ENCODE data around the gene ARMH3. TPM values are rescaled to one million over a fixed set of nuclear protein-coding genes. Genes with fewer than 3 reads are reported as not detected.

Gene ARMH3
- total RNA-seq, 1 donor from 2014 or later, result 23.2 TPM

GRCh38 chr10:101837748-101838147 lies 218.2 kb downstream of the ARMH3 start:
- Mint-ChIP-seq H3K27me3 (peaks cover 2% of the 10 kb centered on the region), H3K27ac (no peak overlapping the region), H3K4me1 (peaks cover 52% of the 10 kb centered on the region), H3K4me3 (no peak overlapping the region), H3K9me3 (no peaks in the 10 kb centered on the region), H3K36me3 (ENCODE audit: low read depth) (peaks cover under 1% of the 10 kb centered on the region)
- DNase-seq, result no peak
- intact Hi-C loops (cut with micrococcal nuclease), result loop anchor here (2.0 kb wide), 1 partner anchor 19 kb away; the partner anchor contains the start of gene OGA

GRCh38 chr10:101835362-101835761 lies 220.6 kb downstream of the ARMH3 start:
- no peaks in the 10 kb centered on the region for H3K9me3 Mint-ChIP-seq
- H3K27ac Mint-ChIP-seq, result no peak overlapping the region
- H3K4me1 Mint-ChIP-seq, result peaks cover 51% of the 10 kb centered on the region
- H3K4me3 Mint-ChIP-seq, result no peak overlapping the region
- intact Hi-C loops (cut with micrococcal nuclease), result no loop called here
- H3K27me3 Mint-ChIP-seq, result peaks cover 2% of the 10 kb centered on the region
- H3K36me3 Mint-ChIP-seq (ENCODE audit: low read depth), result peaks cover 4% of the 10 kb centered on the region
- no peak for DNase-seq

- Mint-ChIP-seq H3K36me3 (ENCODE audit: low read depth) (peaks cover 4% of the 10 kb centered on the region), H3K4me3 (peak overlapping the region; percentile 10), H3K9me3 (no peaks in the 10 kb centered on the region), H3K27ac (peak overlapping the region; percentile 11), H3K4me1 (peaks cover 51% of the 10 kb centered on the region), H3K27me3 (peaks cover 3% of the 10 kb centered on the region)
- intact Hi-C loops (cut with micrococcal nuclease), result loop anchor here (5.0 kb wide), 1 partner anchor 142 kb away; no protein-coding TSS in a partner anchor
- DNase-seq, result peak; percentile 78
These were observed 221.6 kb downstream of the ARMH3 start for GRCh38 chr10:101834341-101834740.

- peak overlapping the region; percentile 49 for H3K27ac Mint-ChIP-seq
- H3K36me3 Mint-ChIP-seq (ENCODE audit: low read depth), result peaks cover 8% of the 10 kb centered on the region
- intact Hi-C loops (cut with micrococcal nuclease), result loop anchor here (5.0 kb wide), 1 partner anchor 141 kb away; no protein-coding TSS in a partner anchor
- no peaks in the 10 kb centered on the region for H3K9me3 Mint-ChIP-seq
- peaks cover 3% of the 10 kb centered on the region for H3K27me3 Mint-ChIP-seq
- peak overlapping the region; percentile 10 for H3K4me3 Mint-ChIP-seq
- no peak for DNase-seq
- H3K4me1 Mint-ChIP-seq, result peaks cover 51% of the 10 kb centered on the region
These were observed 222.5 kb downstream of the ARMH3 start for GRCh38 chr10:101833466-101833865.

GRCh38 chr10:101832325-101832771 lies 223.6 kb downstream of the ARMH3 start:
- intact Hi-C loops (cut with micrococcal nuclease), result loop anchor here (5.0 kb wide), 1 partner anchor 140 kb away; no protein-coding TSS in a partner anchor
- peaks cover 8% of the 10 kb centered on the region for H3K36me3 Mint-ChIP-seq (ENCODE audit: low read depth)
- no peaks in the 10 kb centered on the region for H3K9me3 Mint-ChIP-seq
- no peak for DNase-seq
- peaks cover 51% of the 10 kb centered on the region for H3K4me1 Mint-ChIP-seq
- H3K27ac Mint-ChIP-seq, result no peak overlapping the region
- H3K27me3 Mint-ChIP-seq, result peaks cover 3% of the 10 kb centered on the region
- H3K4me3 Mint-ChIP-seq, result no peak overlapping the region

- peak overlapping the region; percentile 99 for H3K27ac Mint-ChIP-seq
- no peaks in the 10 kb centered on the region for H3K9me3 Mint-ChIP-seq
- peaks cover 8% of the 10 kb centered on the region for H3K36me3 Mint-ChIP-seq (ENCODE audit: low read depth)
- peaks cover 3% of the 10 kb centered on the region for H3K27me3 Mint-ChIP-seq
- no peak for DNase-seq
- peak overlapping the region; percentile 87 for H3K4me3 Mint-ChIP-seq
- intact Hi-C loops (cut with micrococcal nuclease), result loop anchor here (5.0 kb wide), 1 partner anchor 139 kb away; no protein-coding TSS in a partner anchor
- peaks cover 51% of the 10 kb centered on the region for H3K4me1 Mint-ChIP-seq
These were observed 224.7 kb downstream of the ARMH3 start for GRCh38 chr10:101831169-101831811.

GRCh38 chr10:101830322-101831168 lies 225.4 kb downstream of the ARMH3 start:
- intact Hi-C loops (cut with micrococcal nuclease), result loop anchor here (1.0 to 5.0 kb wide), 3 partner anchors 12 to 138 kb away; partner anchors contain the start of gene OGA
- Mint-ChIP-seq H3K4me1 (peaks cover 49% of the 10 kb centered on the region), H3K27me3 (peaks cover 3% of the 10 kb centered on the region), H3K27ac (peak overlapping the region; percentile 99), H3K9me3 (no peaks in the 10 kb centered on the region), H3K36me3 (ENCODE audit: low read depth) (peaks cover 8% of the 10 kb centered on the region), H3K4me3 (peak overlapping the region; percentile 87)
- peak; percentile 97 for DNase-seq

- intact Hi-C loops (cut with micrococcal nuclease), result loop anchor here (1.0 to 5.0 kb wide), 3 partner anchors 11 to 137 kb away; partner anchors contain the start of gene OGA
- Mint-ChIP-seq H3K27ac (peak overlapping the region; percentile 99), H3K36me3 (ENCODE audit: low read depth) (peaks cover 11% of the 10 kb centered on the region), H3K4me3 (peak overlapping the region; percentile 87), H3K27me3 (peaks cover 3% of the 10 kb centered on the region), H3K9me3 (no peaks in the 10 kb centered on the region), H3K4me1 (peaks cover 44% of the 10 kb centered on the region)
- DNase-seq, result peak; percentile 88
These were observed 226.2 kb downstream of the ARMH3 start for GRCh38 chr10:101829561-101830315.

- DNase-seq, result no peak
- H3K36me3 Mint-ChIP-seq (ENCODE audit: low read depth), result peaks cover 12% of the 10 kb centered on the region
- H3K27me3 Mint-ChIP-seq, result peaks cover 3% of the 10 kb centered on the region
- no peaks in the 10 kb centered on the region for H3K9me3 Mint-ChIP-seq
- intact Hi-C loops (cut with micrococcal nuclease), result no loop called here
- H3K27ac Mint-ChIP-seq, result no peak overlapping the region
- peaks cover 36% of the 10 kb centered on the region for H3K4me1 Mint-ChIP-seq
- H3K4me3 Mint-ChIP-seq, result no peak overlapping the region
These were observed 227.0 kb downstream of the ARMH3 start for GRCh38 chr10:101828766-101829551.

GRCh38 chr10:101827919-101828600 lies 227.9 kb downstream of the ARMH3 start:
- no peaks in the 10 kb centered on the region for H3K9me3 Mint-ChIP-seq
- H3K27ac Mint-ChIP-seq, result no peak overlapping the region
- intact Hi-C loops (cut with micrococcal nuclease), result no loop called here
- H3K4me3 Mint-ChIP-seq, result no peak overlapping the region
- H3K36me3 Mint-ChIP-seq (ENCODE audit: low read depth), result peaks cover 12% of the 10 kb centered on the region
- H3K27me3 Mint-ChIP-seq, result peaks cover 3% of the 10 kb centered on the region
- DNase-seq, result no peak
- peaks cover 28% of the 10 kb centered on the region for H3K4me1 Mint-ChIP-seq

- DNase-seq, result no peak
- no peak overlapping the region for H3K4me3 Mint-ChIP-seq
- no peaks in the 10 kb centered on the region for H3K9me3 Mint-ChIP-seq
- peaks cover 15% of the 10 kb centered on the region for H3K36me3 Mint-ChIP-seq (ENCODE audit: low read depth)
- H3K27me3 Mint-ChIP-seq, result peaks cover 3% of the 10 kb centered on the region
- peak overlapping the region; percentile 2 for H3K27ac Mint-ChIP-seq
- H3K4me1 Mint-ChIP-seq, result peaks cover 25% of the 10 kb centered on the region
- intact Hi-C loops (cut with micrococcal nuclease), result no loop called here
These were observed 229.0 kb downstream of the ARMH3 start for GRCh38 chr10:101826852-101827434.

GRCh38 chr10:101824736-101825135 lies 231.2 kb downstream of the ARMH3 start:
- no peaks in the 10 kb centered on the region for H3K9me3 Mint-ChIP-seq
- DNase-seq, result no peak
- H3K4me3 Mint-ChIP-seq, result no peak overlapping the region
- intact Hi-C loops (cut with micrococcal nuclease), result no loop called here
- H3K4me1 Mint-ChIP-seq, result peaks cover 13% of the 10 kb centered on the region
- H3K27me3 Mint-ChIP-seq, result no peaks in the 10 kb centered on the region
- H3K27ac Mint-ChIP-seq, result peak overlapping the region; percentile 18
- peaks cover 15% of the 10 kb centered on the region for H3K36me3 Mint-ChIP-seq (ENCODE audit: low read depth)
